Activated CD4-positive, alpha-beta T cell treated with anti-CD3 and anti-CD28 coated beads, Interleukin-2, amount 50 U/mL, for 16 hours (primary cell): ENCODE results near the gene ASGR2.

ENCODE experiments used
- DNase-seq: peaks from one replicate; pipeline ENCODE4 v3.0.0-alpha.2; 2020

The ASGR2 gene

DNA sequence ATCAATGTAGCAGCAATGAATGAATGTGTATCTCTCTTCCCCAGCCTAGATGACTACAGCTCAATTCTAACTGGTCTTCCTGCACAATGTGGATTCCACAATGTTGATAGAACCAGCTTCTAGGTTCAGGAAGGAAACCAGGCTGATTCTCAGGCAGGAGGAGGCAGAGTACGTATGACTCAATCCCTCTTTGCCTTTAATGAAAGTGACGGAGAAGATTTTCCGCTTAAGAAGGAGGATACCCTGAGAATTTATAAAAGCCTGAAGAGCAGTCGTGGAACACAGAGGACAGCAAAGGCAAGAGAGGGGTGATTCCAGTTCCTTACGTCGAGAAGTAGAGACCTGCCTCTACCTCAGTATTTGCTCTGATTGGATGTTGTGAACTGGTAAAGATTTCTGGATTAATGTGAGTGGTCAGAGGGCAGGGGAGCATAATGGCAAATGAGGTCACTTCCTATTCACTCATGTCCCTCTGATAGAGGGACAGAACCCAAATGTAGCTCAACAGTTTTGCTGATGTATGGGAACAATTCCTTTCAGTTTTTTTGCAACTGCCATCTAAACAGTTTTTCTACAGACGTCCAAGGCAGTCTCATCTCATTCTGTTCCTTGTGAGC lies 55.7 kb downstream of the ASGR2 start:
- no peak for DNase-seq

DNA sequence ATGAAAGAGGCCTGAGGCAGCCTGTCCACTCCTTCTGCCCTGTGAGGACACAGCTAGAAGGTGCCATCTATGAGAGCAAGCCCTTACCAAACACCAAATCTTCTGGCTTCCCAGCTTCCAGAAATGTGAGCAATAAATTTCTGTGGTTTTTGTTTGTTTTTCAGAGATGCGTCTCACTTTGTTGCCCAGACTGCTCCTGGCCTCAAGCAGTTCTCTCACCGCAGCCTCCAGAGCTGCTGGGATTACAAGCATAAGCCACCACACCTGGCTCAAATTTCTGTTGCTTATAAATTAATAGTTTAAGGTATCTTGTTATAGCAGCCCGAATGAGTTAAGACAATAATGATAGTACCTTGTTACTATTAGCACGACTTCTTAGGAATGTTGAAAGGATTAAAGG lies 58.2 kb downstream of the ASGR2 start:
- DNase-seq: no peak
